ENCODE results near the gene RYR3.

RYR3 gene

GRCh38 chr15:33852094-33852493, 541.3 kb downstream of the RYR3 start:
- no peak overlapping the region for H3K4me2 ChIP-seq (ENCODE audit: low read depth, low read length, poor library complexity, severe bottlenecking)
- no peaks in the 10 kb centered on the region for H4K20me1 ChIP-seq (ENCODE audit: insufficient read depth, low read length, poor library complexity, severe bottlenecking)
- no peak overlapping the region for H2AFZ ChIP-seq (ENCODE audit: low read length)
- TF ChIP-seq CTCF (conservative IDR thresholded peaks at IDR 0.05; ENCODE audit: low read length) (no peak), EZH2phosphoT487 (IDR thresholded peaks at IDR 0.05; ENCODE audit: borderline replicate concordance) (no peak)
- H3K36me3 ChIP-seq (ENCODE audit: insufficient read depth, low read length): no peaks in the 10 kb centered on the region
- H3K4me1 ChIP-seq (ENCODE audit: insufficient read depth, low read length, poor library complexity, severe bottlenecking): no peaks in the 10 kb centered on the region
- no peaks in the 10 kb centered on the region for H3K9me3 ChIP-seq (ENCODE audit: insufficient read depth, low read depth, low read length)
- no peak overlapping the region for H3K9ac ChIP-seq (ENCODE audit: low read depth, low read length, poor library complexity, severe bottlenecking)
- H3K4me3 ChIP-seq (ENCODE audit: low read length, poor library complexity, severe bottlenecking): no peak overlapping the region
- H3K9me2 ChIP-seq (replicated peaks; ENCODE audit: low read depth, low read length): no peaks in the 10 kb centered on the region
- H3K27me3 ChIP-seq (ENCODE audit: insufficient read depth, low read length, poor library complexity, severe bottlenecking): no peaks in the 10 kb centered on the region
- H3K79me2 ChIP-seq (ENCODE audit: insufficient read depth, low read length): no peaks in the 10 kb centered on the region
- no peaks in the 10 kb centered on the region for H3F3A ChIP-seq (ENCODE audit: low read depth)

GRCh38 chr15:33852570-33852969, 541.8 kb downstream of the RYR3 start:
- no peaks in the 10 kb centered on the region for H3K79me2 ChIP-seq (ENCODE audit: insufficient read depth, low read length)
- H3F3A ChIP-seq (ENCODE audit: low read depth): no peaks in the 10 kb centered on the region
- H3K9me2 ChIP-seq (replicated peaks; ENCODE audit: low read depth, low read length): no peaks in the 10 kb centered on the region
- no peak for TF ChIP-seq EZH2phosphoT487 (IDR thresholded peaks at IDR 0.05; ENCODE audit: borderline replicate concordance)
- no peak for TF ChIP-seq CTCF (conservative IDR thresholded peaks at IDR 0.05; ENCODE audit: low read length)
- H3K4me1 ChIP-seq (ENCODE audit: insufficient read depth, low read length, poor library complexity, severe bottlenecking): no peaks in the 10 kb centered on the region
- H3K4me3 ChIP-seq (ENCODE audit: low read length, poor library complexity, severe bottlenecking): no peak overlapping the region
- no peak overlapping the region for H2AFZ ChIP-seq (ENCODE audit: low read length)
- no peak overlapping the region for H3K9ac ChIP-seq (ENCODE audit: low read depth, low read length, poor library complexity, severe bottlenecking)
- no peak overlapping the region for H3K4me2 ChIP-seq (ENCODE audit: low read depth, low read length, poor library complexity, severe bottlenecking)
- no peaks in the 10 kb centered on the region for H3K9me3 ChIP-seq (ENCODE audit: insufficient read depth, low read depth, low read length)
- H3K27me3 ChIP-seq (ENCODE audit: insufficient read depth, low read length, poor library complexity, severe bottlenecking): no peaks in the 10 kb centered on the region
- no peaks in the 10 kb centered on the region for H4K20me1 ChIP-seq (ENCODE audit: insufficient read depth, low read length, poor library complexity, severe bottlenecking)
- H3K36me3 ChIP-seq (ENCODE audit: insufficient read depth, low read length): no peaks in the 10 kb centered on the region

GRCh38 chr15:33857726-33858125, 547.0 kb downstream of the RYR3 start:
- H2AFZ ChIP-seq (ENCODE audit: low read length): no peak overlapping the region
- TF ChIP-seq EZH2phosphoT487 (IDR thresholded peaks at IDR 0.05; ENCODE audit: borderline replicate concordance): no peak
- no peak for TF ChIP-seq CTCF (conservative IDR thresholded peaks at IDR 0.05; ENCODE audit: low read length)
- H3K4me3 ChIP-seq (ENCODE audit: low read length, poor library complexity, severe bottlenecking): no peak overlapping the region
- no peaks in the 10 kb centered on the region for H3K27me3 ChIP-seq (ENCODE audit: insufficient read depth, low read length, poor library complexity, severe bottlenecking)
- no peaks in the 10 kb centered on the region for H3F3A ChIP-seq (ENCODE audit: low read depth)
- H3K4me1 ChIP-seq (ENCODE audit: insufficient read depth, low read length, poor library complexity, severe bottlenecking): no peaks in the 10 kb centered on the region
- H3K9ac ChIP-seq (ENCODE audit: low read depth, low read length, poor library complexity, severe bottlenecking): no peak overlapping the region
- no peaks in the 10 kb centered on the region for H3K79me2 ChIP-seq (ENCODE audit: insufficient read depth, low read length)
- H3K9me2 ChIP-seq (replicated peaks; ENCODE audit: low read depth, low read length): no peaks in the 10 kb centered on the region
- no peaks in the 10 kb centered on the region for H3K9me3 ChIP-seq (ENCODE audit: insufficient read depth, low read depth, low read length)
- no peaks in the 10 kb centered on the region for H4K20me1 ChIP-seq (ENCODE audit: insufficient read depth, low read length, poor library complexity, severe bottlenecking)
- H3K4me2 ChIP-seq (ENCODE audit: low read depth, low read length, poor library complexity, severe bottlenecking): no peak overlapping the region
- H3K36me3 ChIP-seq (ENCODE audit: insufficient read depth, low read length): no peaks in the 10 kb centered on the region
